HG03159 (cell line): ENCODE data around the gene MCC.

Source experiments
- ATAC-seq: cut with Tn5 transposase; IDR thresholded peaks from one replicate; pipeline ENCODE4 v1.9.1; 2021; ENCODE audit warnings: mild to moderate bottlenecking, moderate library complexity; ENCODE audit not compliant: unreplicated experiment

MCC gene

GRCh38 chr5:113325054-113325453, 163.2 kb downstream of the MCC start:
- no peak for ATAC-seq

- no peak for ATAC-seq
Measured at GRCh38 chr5:113321276-113321675, 167.0 kb downstream of the MCC start.

DNA sequence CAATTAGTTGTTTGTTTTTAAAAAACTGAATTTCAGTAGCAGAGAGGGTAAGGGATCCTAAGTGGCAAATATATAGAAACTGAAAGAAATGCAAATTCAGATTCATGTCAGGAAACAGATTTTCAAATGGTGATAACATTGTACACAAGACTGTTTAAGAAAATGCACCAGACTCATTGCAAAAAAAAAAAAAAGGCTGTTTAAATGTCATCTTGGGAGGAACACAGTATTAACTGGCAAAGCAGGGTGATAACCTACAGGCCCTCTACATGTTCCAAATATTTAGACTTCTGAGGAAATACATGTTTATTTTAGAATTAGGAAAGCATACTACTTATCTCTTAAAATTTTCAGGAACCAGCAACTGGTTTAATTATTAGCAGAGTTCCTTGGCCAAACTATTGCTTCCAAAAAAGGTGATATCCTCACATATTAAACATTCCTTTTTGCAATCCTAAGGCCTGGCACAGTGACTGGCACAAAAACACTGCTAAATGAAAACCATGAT, 167.9 kb downstream of the MCC start:
- ATAC-seq: peak; percentile 56

DNA sequence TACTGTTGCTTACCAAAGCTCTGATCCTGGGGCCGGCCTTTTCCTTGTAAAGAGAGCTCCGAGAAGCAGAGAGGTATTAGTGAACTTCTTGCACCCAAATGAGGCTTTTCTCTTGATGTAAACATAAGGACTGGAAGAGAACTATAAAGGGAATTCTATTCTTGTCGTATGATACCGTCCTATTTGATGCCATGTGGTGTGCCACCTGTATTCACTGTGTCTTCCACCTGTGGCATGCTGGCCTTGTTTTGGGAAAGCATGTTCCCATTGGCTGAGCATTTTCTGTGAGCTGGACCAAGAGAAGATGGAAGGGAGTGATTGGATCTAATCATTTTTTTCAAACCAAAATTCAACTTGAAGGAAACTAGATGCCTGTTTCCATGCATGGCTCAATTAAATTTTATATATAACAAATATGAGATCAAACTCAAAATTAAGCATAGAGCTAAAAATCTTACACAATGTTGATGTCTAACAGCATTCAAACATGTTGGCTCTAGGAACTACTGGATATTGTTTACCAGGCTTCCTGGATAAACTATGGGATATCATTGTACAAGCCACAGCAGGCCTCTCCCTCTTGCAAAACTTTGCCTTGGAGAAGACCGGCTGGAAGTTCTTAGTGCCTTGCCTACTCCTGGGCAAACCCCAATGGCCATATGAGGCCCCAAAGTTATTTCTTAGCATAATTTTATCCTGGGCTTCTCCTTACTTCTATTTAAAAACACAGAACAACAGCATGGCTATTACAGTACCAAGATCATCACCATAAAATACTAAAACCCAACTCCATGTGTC, 168.8 kb downstream of the MCC start:
- ATAC-seq: no peak

- no peak for ATAC-seq
Measured at GRCh38 chr5:113317636-113318035, 170.6 kb downstream of the MCC start.

DNA sequence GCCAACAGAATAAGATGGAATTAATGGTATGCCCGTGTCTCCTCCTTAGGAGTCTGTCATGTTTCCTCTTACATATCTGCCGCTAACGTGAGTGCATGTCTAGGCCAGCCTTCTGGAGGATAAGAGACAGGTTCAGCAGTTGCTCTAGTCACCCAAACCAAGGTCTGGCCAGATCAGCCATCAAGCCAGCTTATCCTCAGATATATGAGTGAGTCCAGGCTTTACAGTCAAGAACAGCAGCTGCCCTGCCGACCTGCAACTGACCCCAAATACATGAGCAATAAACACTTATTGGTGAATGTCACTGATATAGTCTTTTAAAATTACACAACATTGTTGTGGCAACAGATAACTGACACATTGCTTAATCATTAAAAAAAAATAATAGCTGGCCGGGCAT, 177.0 kb downstream of the MCC start:
- ATAC-seq: no peak

DNA sequence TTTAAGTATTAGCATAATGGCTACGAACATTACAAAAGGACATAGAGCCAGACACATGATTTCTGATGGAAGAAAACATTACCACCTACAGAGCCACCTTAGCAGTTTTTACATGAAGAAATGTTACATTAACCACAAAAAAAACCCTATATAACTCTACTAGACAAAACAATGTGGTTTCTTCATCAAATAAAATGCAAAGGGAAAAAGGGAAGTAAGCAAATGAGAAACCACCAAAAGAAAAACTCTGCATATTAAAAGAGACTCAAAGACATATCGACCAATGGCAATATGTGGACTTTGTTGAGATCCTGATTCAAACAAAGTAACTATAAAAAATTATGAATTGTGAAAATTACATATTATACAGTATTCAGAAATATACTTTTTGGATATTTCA, 186.1 kb downstream of the MCC start:
- no peak for ATAC-seq

DNA sequence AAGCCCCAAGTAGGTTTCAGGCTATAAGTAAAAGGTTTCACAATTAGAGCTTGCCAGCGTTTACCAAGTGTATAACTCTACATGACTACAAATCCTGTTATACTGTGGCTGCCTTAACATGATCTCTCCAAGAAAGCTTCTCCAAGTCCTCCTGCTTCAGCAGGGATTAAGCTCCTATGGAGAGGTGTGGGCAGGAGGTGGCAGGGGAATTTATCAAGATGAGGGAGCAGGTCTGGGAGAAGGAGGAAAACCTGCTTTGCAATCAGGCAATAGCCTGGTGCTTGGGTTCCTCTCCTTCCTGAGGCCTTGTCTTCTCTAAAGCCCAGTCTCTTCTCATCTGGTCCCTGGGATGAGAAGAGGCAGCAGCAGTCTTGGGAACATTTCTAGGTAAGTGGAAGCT, 188.7 kb downstream of the MCC start:
- ATAC-seq: no peak

DNA sequence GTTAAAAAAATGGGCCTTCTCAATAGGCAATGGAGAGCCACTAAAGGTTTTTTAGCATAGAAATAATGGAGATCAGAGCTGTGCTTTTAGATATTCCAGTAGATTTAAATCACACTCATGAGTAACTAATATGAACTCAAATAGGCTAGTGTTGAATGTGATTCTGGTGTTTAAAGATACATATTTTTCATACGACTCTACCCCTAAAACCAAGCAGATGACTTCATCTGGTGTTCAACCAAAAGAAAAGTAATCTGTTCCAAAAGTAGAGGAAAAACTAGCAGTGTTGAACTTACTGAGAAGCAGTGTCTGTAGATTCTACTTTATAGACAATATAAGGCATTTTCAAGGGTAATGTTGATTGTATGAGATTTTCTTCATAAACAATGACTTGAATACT, 191.6 kb downstream of the MCC start:
- ATAC-seq: no peak

GRCh38 chr5:113295111-113295539, 193.1 kb downstream of the MCC start:
- no peak for ATAC-seq

DNA sequence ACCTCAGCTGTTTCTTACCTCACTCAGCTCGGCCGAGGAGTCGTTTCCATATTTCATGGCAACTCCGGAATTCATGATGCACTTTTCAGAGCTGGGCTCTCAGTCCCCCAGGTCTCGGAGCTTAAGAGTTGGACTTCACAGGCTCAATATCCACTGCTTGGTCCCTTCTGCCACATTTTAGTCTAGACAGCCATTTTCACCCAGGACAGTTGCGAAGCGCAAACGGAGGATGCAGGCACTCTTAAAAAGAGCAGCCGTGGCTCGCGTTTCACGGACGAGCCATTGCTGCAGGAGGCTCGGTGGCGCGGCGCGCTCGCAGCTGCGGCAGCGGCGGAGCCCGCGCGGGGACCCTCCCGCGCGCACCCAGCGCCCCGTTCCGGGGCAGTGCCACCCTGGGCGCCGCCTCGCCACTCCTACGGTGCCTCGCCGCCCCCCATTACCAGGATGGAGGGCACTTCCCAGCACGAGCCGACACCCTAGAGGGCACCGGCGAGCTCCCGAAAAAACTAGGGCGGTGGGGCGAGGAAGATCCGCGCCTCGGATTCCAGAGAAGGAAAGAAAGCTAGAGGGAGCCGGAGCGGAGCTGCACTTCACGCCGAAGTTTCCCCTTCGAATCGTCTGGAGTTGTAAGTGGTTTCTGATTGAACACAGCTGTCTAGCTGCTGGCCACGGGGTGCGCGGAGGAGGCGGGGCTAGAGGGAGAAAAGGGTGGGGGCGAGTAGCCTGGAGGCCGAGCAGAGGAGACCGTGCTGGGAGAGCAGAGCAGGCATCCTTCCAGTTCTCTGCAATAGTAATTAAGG, 193.7 kb downstream of the MCC start:
- ATAC-seq: peak; percentile 96

- peak; percentile 25 for ATAC-seq
Measured at GRCh38 chr5:113293975-113294310, 194.3 kb downstream of the MCC start.

DNA sequence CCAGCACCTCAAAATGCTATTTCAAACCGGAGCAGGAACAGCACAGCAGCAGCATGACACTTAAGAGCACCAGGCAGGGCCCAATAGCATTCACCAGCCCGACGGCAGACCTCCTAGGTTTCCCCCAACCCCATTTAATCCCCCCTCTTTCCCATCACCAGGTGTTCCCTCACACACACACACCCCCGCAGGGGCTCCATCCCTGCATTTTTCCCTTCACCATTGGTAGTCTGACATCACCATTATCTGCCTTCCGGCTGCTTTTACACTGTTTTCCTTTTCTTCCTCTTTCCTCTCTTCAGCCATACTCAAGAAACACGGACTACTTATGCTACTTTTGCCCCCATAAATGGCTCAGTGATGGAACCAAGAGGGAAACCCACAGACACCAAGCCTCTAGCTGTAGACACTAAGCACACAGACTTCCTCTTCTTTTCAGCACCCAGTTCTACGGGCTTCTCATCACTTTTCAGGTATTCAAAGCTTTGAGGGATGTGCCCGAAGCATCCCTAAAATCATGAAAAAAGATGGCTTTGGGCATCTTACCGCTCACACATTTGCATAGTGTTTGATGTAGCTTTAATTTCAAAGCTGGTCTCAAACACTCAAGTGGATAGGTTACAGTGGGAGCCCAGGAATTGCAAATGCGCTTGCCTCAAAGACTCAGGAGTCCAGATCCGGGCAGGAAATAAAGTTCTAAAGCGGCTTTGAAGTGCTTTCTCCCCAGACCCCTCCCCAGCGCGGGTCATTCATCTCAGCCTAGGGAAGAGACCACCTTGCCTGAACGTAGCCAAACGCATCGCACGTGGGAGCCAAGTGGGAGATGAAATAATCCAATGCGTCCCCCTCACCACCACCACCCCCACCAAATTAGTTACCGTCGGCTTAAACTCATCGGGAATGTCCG, 194.9 kb downstream of the MCC start:
- ATAC-seq: no peak

- ATAC-seq: no peak
Measured at GRCh38 chr5:113292462-113292861, 195.8 kb downstream of the MCC start.

- ATAC-seq: no peak
Measured at GRCh38 chr5:113283558-113283957, 204.7 kb downstream of the MCC start.

DNA sequence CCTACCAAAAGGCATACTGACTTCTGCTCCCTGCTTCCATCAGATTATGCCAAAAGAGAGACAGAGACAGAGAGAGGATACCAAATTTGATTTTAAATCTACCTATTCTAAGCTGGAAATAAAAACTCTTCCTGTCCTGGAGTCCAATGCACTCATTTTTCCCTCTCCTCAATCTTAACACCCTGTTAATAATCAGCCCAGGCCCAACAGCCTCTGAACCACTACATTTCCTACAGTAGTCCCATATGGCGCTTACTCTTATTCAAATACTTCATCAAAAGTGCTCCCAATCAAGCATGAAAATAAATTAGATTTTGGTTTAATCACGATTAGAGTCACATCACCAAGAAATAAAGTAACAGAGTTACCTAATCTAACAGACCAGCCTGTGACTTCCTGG, 205.8 kb downstream of the MCC start:
- ATAC-seq: no peak

GRCh38 chr5:113281194-113281593, 207.1 kb downstream of the MCC start:
- ATAC-seq: no peak

- no peak for ATAC-seq
Measured at GRCh38 chr5:113280541-113280940, 207.7 kb downstream of the MCC start.

DNA sequence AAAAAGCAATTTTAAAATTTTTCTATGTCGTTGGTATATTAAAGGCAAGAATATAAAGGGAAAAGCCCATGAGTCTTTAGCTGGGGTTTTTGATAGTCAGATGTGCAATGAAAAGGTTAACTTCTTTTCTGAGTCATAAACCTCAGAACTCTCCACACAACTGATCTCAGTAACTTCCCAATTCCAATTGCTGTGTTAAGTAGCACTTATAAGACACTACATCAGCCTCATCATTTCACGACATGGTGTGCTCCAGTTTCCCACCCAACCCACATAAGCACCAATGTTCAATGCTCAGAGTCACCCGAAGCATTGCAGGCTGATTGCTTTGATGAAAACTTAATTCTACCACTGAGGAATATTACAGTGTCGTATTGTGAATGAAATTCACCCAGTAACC, 209.3 kb downstream of the MCC start:
- ATAC-seq: no peak

- ATAC-seq: no peak
Measured at GRCh38 chr5:113276493-113276892, 211.8 kb downstream of the MCC start.

GRCh38 chr5:113276001-113276400, 212.3 kb downstream of the MCC start:
- no peak for ATAC-seq
